Duodenal mucosa (tissue), 2 donors: ENCODE results near the gene CENPT.

Experiments used
- H3K27ac ChIP-seq: one replicate; pipeline ENCODE4 v1.7.0; 2013; ENCODE audit warnings: low read depth, low read length
- H3K27me3 ChIP-seq, 2 donors: one replicate each; pipeline ENCODE4 v1.7.0; 2013; ENCODE audit warnings: low read length in 2 of 2, control low read depth in 1 of 2; ENCODE audit not compliant: insufficient read depth in 2 of 2, control insufficient read depth in 1 of 2
- H3K36me3 ChIP-seq, 2 donors: one replicate each; pipeline ENCODE4 v1.7.0; 2013; ENCODE audit warnings: low read length in 2 of 2, control low read depth in 1 of 2; ENCODE audit not compliant: insufficient read depth in 2 of 2, control insufficient read depth in 1 of 2
- H3K4me1 ChIP-seq, 2 donors: one replicate each; pipeline ENCODE4 v1.7.0; 2013; ENCODE audit warnings: low read length in 2 of 2, control low read depth in 1 of 2; ENCODE audit not compliant: insufficient read depth in 2 of 2, control insufficient read depth in 1 of 2
- H3K4me3 ChIP-seq, 2 donors: one replicate each; pipeline ENCODE4 v1.7.0; 2013; ENCODE audit warnings: low read length in 2 of 2, low read depth in 1 of 2
- H3K9ac ChIP-seq, 2 donors: one replicate each; pipeline ENCODE4 v1.7.0; 2013; ENCODE audit warnings: low read length in 2 of 2, low read depth in 1 of 2
- H3K9me3 ChIP-seq, 2 donors: one replicate each; pipeline ENCODE4 v1.7.0; 2013; ENCODE audit warnings: low read length in 2 of 2, control low read depth in 1 of 2; ENCODE audit not compliant: control insufficient read depth in 1 of 2

CENPT gene

DNA sequence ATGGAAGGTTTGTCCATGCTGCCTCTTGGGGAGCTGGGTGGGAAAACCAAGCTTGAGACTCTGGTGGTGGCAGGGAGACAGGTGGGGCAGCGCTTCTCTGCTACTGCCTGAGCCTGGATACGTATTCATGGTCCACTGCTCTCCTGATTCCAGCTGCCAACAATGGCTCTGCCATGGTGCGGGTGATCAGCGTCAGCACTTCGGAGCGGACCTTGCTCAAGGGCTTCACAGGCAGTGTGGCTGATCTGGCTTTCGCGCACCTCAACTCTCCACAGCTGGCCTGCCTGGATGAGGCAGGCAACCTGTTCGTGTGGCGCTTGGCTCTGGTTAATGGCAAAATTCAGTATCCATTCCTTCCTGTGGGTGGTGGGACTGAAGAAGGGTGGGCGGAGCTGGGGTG lies 29.6 kb upstream of the CENPT start:
- H3K9me3 ChIP-seq, result no peaks in the 10 kb centered on the region
- H3K4me3 ChIP-seq, result no peak overlapping the region
- H3K36me3 ChIP-seq, result peaks cover 62 to 64% of the 10 kb centered on the region in 2 donors
- H3K9ac ChIP-seq, result no peak overlapping the region
- peaks cover 19 to 26% of the 10 kb centered on the region in 2 donors for H3K4me1 ChIP-seq
- no peak overlapping the region for H3K27ac ChIP-seq
- H3K27me3 ChIP-seq, result no peaks in the 10 kb centered on the region

DNA sequence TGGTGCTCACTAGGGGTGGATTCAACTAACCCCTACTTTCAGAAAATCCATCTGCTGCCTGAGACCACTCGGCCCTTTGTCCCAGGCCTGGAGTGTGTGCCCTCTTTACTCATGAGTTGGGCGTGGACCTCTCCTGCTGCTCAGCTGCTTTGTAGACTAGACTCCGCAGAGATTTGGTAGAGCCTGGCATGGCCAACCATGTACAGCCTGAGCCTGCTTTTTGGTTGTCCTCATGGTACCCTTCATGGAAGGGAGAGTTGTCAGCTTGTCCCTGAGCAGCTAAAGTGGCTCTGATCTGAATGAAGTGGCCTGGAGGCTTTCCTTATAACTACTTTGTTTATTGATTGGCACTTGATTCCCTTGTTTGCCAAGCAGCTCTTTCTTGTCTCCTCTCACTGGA lies 26.9 kb upstream of the CENPT start:
- peak overlapping the region; percentile 94 to 96 for H3K4me3 ChIP-seq

GRCh38 chr16:67873435-67874370 lies 26.2 kb upstream of the CENPT start:
- H3K9me3 ChIP-seq, result no peaks in the 10 kb centered on the region
- peak overlapping the region; percentile 79 to 91 for H3K9ac ChIP-seq
- peaks cover 19 to 26% of the 10 kb centered on the region in 2 donors for H3K4me1 ChIP-seq
- peaks cover 37 to 47% of the 10 kb centered on the region in 2 donors for H3K36me3 ChIP-seq
- no peaks in the 10 kb centered on the region for H3K27me3 ChIP-seq
- no peak overlapping the region for H3K27ac ChIP-seq
- peak overlapping the region; percentile 94 to 96 for H3K4me3 ChIP-seq

More for the DNA sequence above, 26.9 kb upstream of the CENPT start:
- Histone ChIP-seq H3K27me3 (no peaks in the 10 kb centered on the region), H3K27ac (no peak overlapping the region), H3K36me3 (peaks cover 43 to 52% of the 10 kb centered on the region in 2 donors), H3K9ac (peak overlapping the region in 1 of 2 donors; percentile 79), H3K9me3 (no peaks in the 10 kb centered on the region), H3K4me1 (peaks cover 19 to 26% of the 10 kb centered on the region in 2 donors)

GRCh38 chr16:67872631-67873434 lies 25.3 kb upstream of the CENPT start, which contains the start of gene EDC4:
Gene EDC4, plus strand, starts transcription at chr16:67873052. Its CDS starts 210 bp downstream, at chr16:67873262.
- Histone ChIP-seq H3K27ac (peak within 1 kb of the TSS; percentile 53), H3K4me3 (peak within 1 kb of the TSS; percentile 94 to 96), H3K36me3 (peaks cover 35 to 46% of the 10 kb centered on the region in 2 donors), H3K4me1 (peaks cover 19 to 26% of the 10 kb centered on the region in 2 donors), H3K9ac (peak within 1 kb of the TSS; percentile 79 to 91), H3K27me3 (no peaks in the 10 kb centered on the region), H3K9me3 (no peaks in the 10 kb centered on the region)

DNA sequence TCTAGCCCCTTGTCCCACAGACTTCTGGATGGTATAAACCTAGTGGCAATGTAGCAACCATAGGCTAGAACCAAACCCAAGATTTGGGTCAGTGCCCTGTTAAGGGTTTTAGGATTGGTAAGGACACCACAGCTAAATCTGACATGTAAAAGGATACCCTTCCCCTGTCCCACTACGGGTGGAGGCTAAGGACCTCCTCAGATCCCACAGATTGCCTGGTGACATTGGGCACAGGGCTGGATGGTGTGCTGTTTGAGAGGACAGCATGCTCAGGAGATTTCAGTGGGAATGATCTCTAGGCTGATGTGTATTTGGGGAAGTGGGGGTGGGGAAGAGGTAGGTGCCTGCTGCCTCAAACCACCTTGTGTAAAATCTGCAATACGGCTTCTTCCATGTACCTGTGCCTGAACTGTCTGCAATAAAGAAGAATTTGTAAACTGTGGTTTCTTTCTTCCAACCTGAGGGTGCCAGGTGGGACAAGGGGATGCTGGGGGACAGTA lies 24.7 kb upstream of the CENPT start:
- Histone ChIP-seq H3K9me3 (no peaks in the 10 kb centered on the region), H3K9ac (peak overlapping the region; percentile 79 to 91), H3K27me3 (no peaks in the 10 kb centered on the region), H3K27ac (peak overlapping the region; percentile 53), H3K4me3 (peak overlapping the region; percentile 94 to 96), H3K4me1 (peaks cover 19 to 26% of the 10 kb centered on the region in 2 donors), H3K36me3 (peaks cover 30 to 46% of the 10 kb centered on the region in 2 donors)

DNA sequence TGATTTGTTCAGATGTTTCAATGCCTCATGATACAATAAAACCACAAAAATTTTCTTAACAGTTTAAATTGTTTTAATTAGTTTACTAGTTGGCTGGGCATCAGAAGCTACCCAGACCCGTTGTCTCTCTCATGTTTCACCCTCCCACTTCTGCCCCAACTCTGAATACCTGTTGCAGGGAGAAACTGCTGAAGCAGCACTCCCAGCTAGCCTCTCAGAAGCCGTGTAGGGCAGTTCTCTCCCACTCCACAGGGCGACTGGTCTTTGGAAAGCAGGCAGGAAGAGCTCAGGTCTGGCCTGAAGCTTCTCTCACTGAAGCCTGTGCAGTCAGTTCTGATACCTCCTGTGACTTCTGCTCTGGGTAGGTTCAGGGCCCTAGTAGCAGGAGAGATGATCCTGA lies 23.8 kb upstream of the CENPT start:
- Histone ChIP-seq H3K9me3 (no peaks in the 10 kb centered on the region), H3K9ac (no peak overlapping the region), H3K36me3 (peaks cover 21 to 46% of the 10 kb centered on the region in 2 donors), H3K4me3 (no peak overlapping the region), H3K27ac (no peak overlapping the region), H3K4me1 (peaks cover 19 to 26% of the 10 kb centered on the region in 2 donors), H3K27me3 (no peaks in the 10 kb centered on the region)

- peaks cover 14 to 49% of the 10 kb centered on the region in 2 donors for H3K36me3 ChIP-seq
- H3K9me3 ChIP-seq, result no peaks in the 10 kb centered on the region
- no peak overlapping the region for H3K4me3 ChIP-seq
- peaks cover 12 to 18% of the 10 kb centered on the region in 2 donors for H3K4me1 ChIP-seq
- no peak overlapping the region for H3K9ac ChIP-seq
- H3K27ac ChIP-seq, result no peak overlapping the region
- H3K27me3 ChIP-seq, result no peaks in the 10 kb centered on the region
These were observed 22.2 kb upstream of the CENPT start for GRCh38 chr16:67869653-67870052.

DNA sequence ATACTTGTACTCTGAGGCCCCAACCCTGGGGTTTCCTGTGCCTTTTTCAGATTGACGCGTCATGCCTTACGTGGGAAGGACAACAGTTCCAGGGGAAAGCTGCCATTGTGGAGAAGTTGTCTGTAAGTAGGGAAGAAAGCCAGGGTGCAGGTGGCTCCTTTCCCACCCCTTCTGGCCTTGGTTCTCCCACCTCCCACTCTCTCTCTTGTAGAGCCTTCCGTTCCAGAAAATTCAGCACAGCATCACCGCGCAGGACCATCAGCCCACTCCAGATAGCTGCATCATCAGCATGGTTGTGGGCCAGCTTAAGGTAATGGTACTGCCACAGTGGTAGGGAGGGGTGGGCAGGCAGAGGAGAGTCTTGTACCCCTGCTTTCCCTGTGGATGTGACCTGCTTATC lies 20.8 kb upstream of the CENPT start:
- no peak overlapping the region for H3K9ac ChIP-seq
- peaks cover 0 to 5% of the 10 kb centered on the region in 2 donors for H3K4me1 ChIP-seq
- H3K27ac ChIP-seq, result no peak overlapping the region
- no peak overlapping the region for H3K4me3 ChIP-seq
- peaks cover 14 to 54% of the 10 kb centered on the region in 2 donors for H3K36me3 ChIP-seq
- no peaks in the 10 kb centered on the region for H3K9me3 ChIP-seq
- H3K27me3 ChIP-seq, result no peaks in the 10 kb centered on the region

GRCh38 chr16:67865318-67865717 lies 17.8 kb upstream of the CENPT start:
- no peak overlapping the region for H3K27ac ChIP-seq

More at GRCh38 chr16:67865318-67865717, 17.8 kb upstream of the CENPT start:
- no peaks in the 10 kb centered on the region for H3K4me1 ChIP-seq
- H3K9me3 ChIP-seq, result no peaks in the 10 kb centered on the region
- no peaks in the 10 kb centered on the region for H3K27me3 ChIP-seq
- no peak overlapping the region for H3K9ac ChIP-seq
- H3K4me3 ChIP-seq, result no peak overlapping the region
- peaks cover 14 to 69% of the 10 kb centered on the region in 2 donors for H3K36me3 ChIP-seq
